Cerebellar nuclear complex (tissue), 1 donor: Measurements from ENCODE around the gene SORCS2.

Experiments used
- DNase-seq, 2 experiments: peaks; one replicate each; lab custom pipeline; 2025; lab: John Stamatoyannopoulos, UW

Gene SORCS2

DNA sequence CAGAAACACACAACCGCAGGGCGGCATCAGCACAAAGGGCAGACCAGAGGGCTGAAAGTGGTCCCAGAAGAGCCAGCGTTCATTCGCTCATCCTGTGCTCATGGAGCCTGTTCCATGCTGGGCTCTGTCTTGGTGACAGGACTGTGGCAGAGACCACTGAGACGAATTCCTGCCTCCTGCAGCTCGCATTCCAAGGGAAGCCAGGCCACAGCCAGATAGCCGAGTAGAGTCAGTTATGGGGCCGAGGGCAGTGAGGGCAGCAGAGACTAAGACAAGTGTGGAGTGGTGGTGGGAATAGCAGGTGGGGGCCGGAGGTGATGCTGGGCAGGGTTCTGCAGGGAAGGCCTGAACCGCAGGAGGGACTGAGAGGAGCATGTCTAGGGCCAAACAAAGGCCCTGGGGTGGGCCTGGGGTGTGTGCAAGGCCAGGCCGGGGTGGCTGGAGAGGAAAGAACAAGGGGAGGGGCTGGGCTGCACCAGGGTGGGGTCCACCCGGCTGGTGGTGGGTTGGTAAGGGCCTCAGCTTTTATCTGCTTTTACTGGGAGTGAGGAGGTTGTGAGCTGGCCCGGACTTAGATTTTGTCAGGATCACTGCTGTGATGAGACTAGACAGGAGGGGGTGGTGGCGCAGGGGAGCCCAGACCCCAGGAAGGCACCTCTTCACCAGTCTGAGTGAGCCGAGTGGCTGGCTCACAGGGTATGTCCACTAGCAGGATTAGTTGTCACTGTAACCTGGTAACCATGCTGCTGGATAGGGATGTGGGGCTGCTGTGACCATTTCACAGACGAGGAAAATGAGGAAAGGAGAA is 236.1 kb downstream of the SORCS2 start:
- DNase-seq: no peak

DNA sequence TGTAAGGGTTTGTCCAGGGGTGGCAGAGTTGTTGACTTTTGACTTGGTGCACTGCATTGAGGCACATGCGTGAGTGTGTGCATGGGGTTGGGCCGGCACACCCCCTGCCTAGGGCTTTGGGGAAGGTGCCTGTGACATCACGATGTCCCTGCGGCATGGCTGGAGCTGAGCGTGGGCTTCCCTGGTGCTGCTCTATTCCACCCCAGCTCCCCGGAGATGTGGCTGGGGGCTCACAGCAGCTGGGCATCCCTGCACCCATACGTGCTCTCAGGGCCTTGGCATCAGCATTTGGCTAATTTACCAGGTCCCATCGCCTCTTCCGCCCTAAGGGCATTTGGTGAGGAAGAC is 236.7 kb downstream of the SORCS2 start:
- DNase-seq: no peak

GRCh38 chr4:7429601-7430078 is 237.3 kb downstream of the SORCS2 start:
- no peak for DNase-seq

DNA sequence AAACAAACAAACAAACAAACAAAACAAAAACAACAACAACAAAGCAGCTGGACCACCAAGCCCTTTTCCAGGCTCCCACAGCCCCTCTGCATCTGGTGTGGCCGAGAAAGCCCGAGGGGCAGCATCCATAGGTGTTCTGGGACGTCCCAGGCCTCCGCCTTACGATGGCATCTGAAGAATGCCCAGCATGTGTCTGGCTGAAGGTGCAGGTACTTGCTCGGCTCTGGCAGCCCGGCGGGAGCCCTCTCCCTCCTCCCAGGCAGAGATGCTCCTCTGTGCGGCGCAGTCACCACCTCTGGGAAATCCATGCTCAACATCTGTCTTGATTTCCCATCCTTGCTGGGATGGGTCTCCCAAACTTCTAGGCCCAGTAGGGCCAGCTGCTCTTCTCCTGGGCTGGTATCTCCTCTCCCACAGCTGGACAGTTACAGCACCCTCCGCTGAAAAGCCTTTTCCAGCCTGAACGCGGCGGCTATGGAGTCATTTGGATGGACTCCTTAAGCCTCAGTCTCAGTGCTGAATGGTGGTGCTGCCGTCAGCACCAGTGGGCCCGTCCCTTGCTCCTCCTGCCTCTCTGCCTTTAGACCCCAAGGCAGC is 238.1 kb downstream of the SORCS2 start:
- DNase-seq: no peak

DNA sequence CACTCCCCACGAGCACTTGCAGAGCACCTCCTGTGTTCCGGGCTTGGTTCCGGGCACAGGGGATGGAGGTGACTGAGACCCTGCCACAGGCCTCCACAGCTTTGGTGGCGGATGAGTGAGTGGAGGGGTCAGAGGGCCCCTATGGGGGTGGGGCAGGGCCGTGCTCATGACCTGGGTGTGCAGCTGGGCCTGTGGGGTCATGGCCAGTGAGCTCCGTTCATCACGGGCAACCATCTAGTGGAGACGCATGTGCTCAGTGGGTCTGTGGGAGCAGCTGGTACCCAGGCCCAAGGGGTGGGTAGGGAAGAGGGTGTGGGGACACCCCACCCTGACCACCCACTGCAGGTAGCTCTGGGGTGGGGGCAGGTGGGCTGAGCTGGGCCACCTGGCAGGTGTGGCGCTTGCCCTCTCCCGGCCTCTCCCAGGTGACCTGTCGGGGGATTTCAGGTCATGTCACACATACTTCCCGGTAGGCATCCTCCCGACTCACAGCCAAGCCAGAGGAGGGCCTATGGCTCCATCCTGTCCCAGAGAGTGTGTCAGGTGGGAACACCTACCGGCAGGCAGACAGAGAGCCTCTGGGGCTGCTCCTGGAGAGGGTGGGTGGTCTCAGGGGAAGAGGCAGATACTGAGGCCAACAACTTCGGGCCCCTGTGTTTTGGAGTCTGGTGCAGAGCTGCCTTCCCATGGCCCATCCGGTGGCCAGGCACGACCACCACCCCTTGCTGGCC is 238.8 kb downstream of the SORCS2 start:
- no peak for DNase-seq

DNA sequence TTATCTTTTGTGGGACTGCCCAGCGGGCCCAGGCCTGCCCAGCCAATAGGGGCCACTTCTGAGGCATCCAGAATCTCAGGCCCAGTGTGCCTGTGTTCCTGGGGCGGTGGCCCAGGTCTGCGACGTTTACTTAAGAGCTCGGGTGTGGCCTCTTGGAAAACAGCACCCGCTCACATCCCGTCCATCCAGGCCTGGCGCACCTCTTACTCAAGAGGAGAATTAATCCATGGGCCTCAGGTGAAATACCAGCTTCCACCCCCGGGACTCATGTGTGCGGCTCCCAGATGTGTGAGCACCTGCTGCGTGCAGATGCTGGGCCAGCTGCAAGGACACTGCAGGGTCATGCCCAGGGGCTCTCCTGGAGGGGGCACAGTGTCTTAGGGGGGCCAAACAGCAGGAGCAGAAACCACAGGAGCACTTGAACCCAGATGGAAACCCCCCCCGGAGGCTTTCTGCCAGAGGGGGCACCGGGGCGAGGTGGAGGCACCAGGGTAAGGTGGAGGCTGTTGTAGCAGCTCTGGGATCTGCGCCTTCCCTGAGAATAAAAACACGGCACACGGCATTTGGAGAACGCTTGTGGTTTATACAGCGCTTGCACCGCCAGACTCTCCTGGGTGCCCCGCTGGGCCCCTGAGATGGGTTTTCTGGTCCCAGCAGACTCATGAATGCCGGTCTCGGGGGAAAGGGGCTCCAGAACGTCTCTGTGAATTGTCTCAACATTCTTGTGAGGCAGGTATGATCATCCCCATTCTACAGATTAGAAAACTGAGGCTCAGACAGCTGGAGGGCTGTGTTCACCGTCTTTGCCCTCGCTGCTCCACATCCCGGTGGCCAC is 239.6 kb downstream of the SORCS2 start:
- no peak for DNase-seq

GRCh38 chr4:7432531-7433375 is 240.4 kb downstream of the SORCS2 start:
- no peak for DNase-seq

- no peak for DNase-seq
Observed at GRCh38 chr4:7433376-7434140, 241.2 kb downstream of the SORCS2 start.

GRCh38 chr4:7434141-7434765 is 241.9 kb downstream of the SORCS2 start:
- no peak for DNase-seq

DNA sequence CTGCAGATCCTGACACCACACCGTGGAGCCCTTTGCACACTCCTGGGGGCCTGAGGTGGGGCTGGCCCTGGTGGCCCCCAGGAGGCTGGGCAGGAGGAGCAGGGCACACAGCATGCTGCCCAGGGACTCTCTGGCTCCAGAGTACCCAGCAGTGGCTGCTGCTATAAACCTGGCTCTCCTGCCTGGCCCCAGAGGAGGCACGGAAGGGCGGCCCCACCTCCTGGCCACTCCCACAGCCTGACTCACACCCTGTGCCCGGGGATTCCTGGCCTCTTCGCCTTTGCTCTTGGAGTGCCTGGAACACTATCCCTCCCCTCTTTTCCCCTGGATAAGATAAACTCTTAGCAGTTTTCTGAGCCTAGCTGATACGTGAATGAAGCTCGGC is 242.4 kb downstream of the SORCS2 start, which contains the start of gene PSAPL1:
PSAPL1 (minus strand) TSS at position 165 of the 385 bp plus-strand sequence; CDS start at position 114, 51 bp downstream.
- no peak for DNase-seq

GRCh38 chr4:7435471-7436061 is 243.2 kb downstream of the SORCS2 start:
- no peak for DNase-seq

- DNase-seq: no peak
Observed at GRCh38 chr4:7436256-7436655, 243.9 kb downstream of the SORCS2 start.

GRCh38 chr4:7439699-7440098 is 247.4 kb downstream of the SORCS2 start:
- no peak for DNase-seq

GRCh38 chr4:7441201-7441600 is 248.9 kb downstream of the SORCS2 start:
- no peak for DNase-seq

GRCh38 chr4:7442574-7443162 is 250.3 kb downstream of the SORCS2 start:
- no peak for DNase-seq

- DNase-seq: no peak
Observed at GRCh38 chr4:7444314-7444713, 252.0 kb downstream of the SORCS2 start.

- no peak for DNase-seq
Observed at GRCh38 chr4:7444731-7445130, 252.4 kb downstream of the SORCS2 start.

- no peak for DNase-seq
Observed at GRCh38 chr4:7447236-7447635, 254.9 kb downstream of the SORCS2 start.

DNA sequence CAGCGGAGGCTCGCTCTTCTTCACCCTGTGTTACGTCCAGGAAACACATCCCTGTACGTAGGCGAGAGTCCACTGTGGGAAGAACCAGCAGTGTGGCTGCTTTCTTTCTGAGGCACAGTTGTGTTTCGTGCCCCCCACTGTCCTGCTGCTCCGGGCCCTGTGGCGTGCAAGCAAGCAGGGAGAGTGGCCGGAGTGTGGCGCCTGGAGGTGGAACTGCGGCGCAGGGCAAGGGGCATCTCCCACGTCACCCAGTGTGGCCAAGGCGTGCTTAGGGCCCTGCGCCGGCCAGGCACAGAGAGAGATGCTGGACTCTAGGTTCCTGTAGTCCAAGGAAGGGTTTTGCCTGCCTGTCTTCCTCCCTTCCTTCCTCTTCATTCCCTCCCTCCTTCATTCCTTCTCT is 255.7 kb downstream of the SORCS2 start:
- DNase-seq: no peak
